Measurements from ENCODE around the gene CFAP43.

CFAP43 gene

DNA sequence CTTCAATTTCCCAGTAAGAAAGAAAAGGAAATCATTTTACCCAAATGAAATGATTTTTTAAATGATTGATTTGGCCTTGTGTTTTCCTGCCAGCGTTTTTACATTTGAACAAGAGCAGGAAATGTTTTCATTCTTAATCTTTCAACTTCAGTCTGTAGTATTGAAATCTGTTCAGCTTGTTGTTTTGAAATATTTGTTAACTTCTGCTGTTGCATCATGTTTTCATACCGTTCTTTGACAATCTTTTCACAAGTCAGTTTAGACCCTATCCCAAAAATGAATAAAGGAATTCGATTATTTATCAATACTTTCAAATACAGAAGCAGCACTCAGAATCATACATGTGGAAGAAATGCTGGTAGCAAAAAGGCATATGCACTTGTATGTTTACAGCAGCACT, 102.1 kb downstream of the CFAP43 start:
- no peak for DNase-seq (ENCODE audit: low read depth, low spot score)

- DNase-seq (ENCODE audit: low read depth, low spot score) = no peak
These were observed 104.0 kb downstream of the CFAP43 start for GRCh38 chr10:104128214-104128613.

GRCh38 chr10:104127411-104127810, 104.8 kb downstream of the CFAP43 start:
- no peak for DNase-seq (ENCODE audit: low read depth, low spot score)

- DNase-seq (ENCODE audit: low read depth, low spot score) = no peak
These were observed 108.8 kb downstream of the CFAP43 start for GRCh38 chr10:104123397-104123796.

DNA sequence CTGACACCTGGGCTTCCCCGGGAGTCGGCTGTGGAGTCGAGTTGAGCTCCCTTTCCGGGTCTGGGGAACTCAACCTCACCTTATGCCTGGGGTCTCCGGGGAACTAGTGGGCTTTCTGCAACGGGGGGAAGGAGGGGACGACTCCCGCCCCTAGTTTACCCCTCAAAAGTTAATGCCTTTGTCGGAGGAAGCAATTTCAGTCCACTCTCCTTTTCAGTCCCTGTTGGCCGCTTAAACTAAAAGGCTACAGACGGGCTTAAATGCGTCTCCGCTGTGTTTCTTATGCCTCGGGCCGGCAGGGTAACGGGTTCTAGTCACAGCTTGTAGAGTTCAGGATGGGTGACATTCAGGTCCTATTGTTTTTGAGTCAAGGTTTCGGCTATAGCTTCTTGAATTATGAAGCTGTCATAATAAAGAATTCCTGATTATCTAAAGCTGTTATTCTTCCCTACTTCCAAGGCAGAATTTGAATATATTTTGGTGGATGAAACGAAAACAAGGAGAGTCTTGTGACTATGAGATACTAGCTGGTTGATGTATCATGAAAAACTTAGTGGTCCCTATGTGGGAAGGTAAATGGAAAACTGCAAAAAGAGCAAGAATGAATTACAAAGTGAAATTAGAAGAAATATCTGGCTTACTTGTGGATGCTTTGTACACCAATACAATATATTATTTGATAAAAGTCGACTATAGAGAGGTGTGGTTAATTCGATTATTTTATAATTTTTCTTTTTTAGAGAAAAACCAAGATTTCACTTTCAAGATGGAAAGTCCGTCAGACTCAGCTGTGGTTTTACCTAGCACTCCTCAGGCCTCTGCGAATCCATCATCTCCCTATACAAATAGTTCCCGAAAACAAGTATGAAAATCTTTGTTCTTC, 109.7 kb downstream of the CFAP43 start:
- no peak for DNase-seq (ENCODE audit: low read depth, low spot score)

DNA sequence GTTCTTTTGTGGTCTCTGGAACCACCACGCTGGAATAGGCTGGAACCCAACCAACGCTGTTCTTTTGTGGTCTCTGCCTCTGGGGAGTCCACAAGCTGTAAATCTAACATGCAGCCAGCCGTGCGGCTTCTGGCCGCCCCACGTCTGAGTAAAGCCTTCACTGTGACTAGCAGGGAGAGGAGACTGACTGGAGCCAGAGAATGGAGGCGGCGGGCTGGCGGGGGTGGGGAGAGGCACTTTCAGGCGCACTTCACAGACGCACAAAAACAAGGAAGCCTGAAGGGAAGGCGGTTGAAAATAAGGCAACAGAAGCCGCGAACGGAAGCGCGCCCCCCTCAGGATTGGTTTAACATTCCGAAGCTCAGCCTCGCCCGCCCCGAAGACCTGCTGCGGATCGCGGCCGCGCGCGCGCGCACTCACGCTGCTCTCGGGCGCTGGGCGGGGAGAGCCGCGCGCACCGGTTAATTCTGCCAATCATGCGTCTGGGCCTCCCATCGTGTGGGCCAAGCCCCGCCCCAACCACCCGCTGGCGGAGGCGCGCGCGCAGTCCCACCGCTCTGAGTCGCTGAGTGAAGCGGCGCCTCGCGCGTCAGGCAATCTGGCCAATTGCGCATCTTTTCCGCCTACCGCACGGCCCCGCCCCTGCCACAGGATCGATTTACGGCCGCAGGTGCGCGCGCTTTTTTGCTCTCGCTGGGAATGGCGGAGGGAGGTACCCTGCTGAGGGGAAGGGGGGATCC, 110.5 kb downstream of the CFAP43 start, which contains the start of gene SFR1:
Gene SFR1, plus strand, starts transcription at position 687 of the 740 bp plus-strand sequence. Its CDS starts 13 bp downstream, at position 700.
- DNase-seq (ENCODE audit: low read depth, low spot score) = peak; percentile 97

- peak; percentile 59 for DNase-seq (ENCODE audit: low read depth, low spot score)
These were observed 111.2 kb downstream of the CFAP43 start for GRCh38 chr10:104120903-104121484.

DNA sequence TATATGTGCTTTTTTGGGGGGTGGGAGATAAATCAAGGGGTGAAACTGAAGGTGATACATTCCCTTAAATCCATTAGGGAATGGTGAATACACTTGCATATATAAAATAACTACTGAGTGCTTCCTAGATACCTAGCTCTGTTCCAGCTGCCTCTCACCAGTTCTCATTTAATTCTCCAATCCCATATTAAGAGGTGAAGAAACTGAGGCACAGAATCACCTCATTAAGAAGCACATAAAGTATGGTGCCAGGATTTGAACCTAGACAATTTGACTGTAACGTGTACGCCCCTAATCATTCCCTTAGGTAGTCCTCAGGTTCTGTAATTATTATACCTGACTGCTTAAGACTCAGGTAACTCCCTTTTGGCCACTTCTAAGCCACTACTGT, 111.7 kb downstream of the CFAP43 start:
- no peak for DNase-seq (ENCODE audit: low read depth, low spot score)

GRCh38 chr10:104119996-104120395, 112.2 kb downstream of the CFAP43 start:
- no peak for DNase-seq (ENCODE audit: low read depth, low spot score)

DNA sequence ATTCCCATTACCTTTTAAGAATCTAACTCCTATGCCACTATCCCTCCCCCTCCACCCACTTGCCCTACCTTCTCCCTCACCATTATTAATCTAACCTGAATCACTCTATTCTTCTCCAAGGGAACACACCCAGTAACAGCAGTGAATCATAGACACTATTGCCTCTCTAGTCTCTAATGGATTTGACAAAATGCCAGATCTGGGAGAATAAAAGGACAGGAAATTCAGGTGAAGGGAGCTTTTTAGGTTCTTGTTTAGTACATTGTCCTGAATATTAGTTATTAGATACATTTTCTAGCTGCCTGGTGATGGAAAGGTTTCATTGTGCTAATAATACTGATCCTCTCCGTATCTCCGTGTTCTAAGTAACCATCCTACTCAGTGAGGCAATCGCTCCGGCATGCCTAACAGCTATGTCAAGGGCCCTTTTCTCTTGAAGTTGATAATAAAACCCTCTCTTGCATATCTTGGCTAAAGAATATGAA, 114.3 kb downstream of the CFAP43 start:
- no peak for DNase-seq (ENCODE audit: low read depth, low spot score)

DNA sequence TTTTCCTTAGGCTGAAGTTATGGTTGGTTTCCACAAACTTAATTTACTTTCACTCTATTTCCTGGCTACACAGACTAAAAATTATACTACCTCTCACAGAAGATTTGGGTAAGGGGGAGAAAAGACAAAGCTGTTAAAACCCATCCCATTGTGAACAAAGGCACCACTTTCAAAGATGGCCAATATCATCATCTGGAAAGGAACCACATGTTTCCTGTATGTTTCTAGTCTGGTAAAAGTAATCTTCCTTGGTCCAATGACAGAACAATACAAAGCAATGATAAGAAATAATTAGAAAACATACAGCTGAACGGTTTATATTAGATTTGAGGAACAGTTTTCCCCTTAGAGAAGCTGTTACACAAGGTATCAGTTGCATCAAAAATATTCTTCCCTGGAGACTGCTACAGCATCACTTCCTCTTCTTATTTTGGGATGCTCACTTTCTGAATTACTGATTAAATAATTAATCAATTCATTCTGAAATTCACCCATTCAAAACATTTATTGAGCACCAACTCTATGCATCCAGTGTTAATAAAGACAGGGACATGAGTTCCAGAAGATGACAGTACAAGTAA, 118.7 kb downstream of the CFAP43 start:
- no peak for DNase-seq (ENCODE audit: low read depth, low spot score)

DNA sequence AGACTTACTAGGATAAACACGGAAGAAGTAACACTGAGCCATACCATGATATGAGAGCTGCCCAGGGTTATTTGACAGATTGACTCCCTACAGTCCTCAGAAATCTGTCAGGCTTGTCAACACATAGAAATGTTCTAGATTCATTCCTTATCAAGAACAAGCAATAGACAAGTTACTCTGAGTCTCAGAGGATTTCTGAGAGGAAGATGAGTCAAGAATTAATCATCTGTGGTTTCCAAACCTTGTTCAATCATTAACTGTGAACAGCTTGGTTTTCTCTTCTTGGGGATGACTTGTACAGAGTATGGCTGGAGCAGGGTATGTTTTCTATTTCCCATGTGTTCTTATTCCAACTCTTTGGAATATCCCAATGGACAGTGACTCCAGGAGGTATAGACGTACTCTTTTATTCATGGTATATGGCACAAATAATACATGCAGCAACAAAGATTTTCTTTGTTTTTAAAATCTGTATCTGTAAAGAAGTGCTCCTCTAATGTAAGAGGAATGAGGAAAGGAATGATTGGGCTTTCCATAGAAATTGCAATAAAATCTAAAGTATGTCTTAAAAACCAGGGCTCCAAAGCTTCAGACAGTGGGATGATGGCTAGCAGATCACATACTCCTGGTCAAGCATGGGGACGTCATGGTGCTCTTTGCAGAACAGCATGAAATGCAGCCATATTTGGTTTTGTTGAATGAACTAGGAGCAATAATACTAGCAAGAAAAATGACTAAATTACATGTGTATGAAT, 122.1 kb downstream of the CFAP43 start:
- DNase-seq (ENCODE audit: low read depth, low spot score) = no peak

DNA sequence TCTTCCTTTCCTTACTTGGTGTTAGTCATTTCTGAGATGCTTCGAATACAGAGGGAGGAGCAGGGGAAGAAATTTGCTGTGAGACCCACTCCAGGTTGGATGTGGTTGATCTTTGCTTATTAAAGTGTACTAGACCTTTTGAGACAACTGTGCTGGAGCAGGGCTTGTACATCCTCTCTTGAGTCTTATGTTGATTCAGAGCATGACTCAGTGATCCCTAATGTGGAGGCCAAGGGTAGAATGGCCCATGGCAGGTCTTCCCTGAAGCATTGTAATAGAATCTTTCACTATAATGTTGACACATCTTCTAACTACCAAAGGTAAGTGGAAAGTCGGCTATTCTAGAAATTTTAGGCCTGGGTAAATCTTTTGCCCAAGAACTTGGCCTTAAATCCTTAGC, 127.2 kb downstream of the CFAP43 start:
- no peak for DNase-seq (ENCODE audit: low read depth, low spot score)

DNA sequence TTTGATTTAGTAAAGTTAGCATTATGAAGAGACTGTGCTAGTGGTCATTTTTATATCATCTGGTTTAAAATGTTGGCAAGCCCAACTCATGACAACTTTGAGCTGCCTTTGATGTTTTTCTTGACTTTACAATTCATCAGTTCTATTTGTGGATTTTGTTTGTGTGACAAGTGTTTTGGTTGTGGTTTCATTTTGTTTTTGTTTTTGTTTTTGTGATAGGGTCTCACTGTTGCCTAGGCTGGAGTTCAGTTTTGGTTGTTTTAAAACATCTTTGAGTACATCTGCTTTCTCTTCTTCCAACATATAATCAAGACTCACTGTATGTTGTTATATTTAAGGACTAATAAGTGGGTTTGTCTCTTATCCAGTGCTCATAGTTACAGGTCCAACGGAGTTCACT, 127.7 kb downstream of the CFAP43 start:
- DNase-seq (ENCODE audit: low read depth, low spot score) = no peak

GRCh38 chr10:104103956-104104355, 128.2 kb downstream of the CFAP43 start:
- no peak for DNase-seq (ENCODE audit: low read depth, low spot score)

DNA sequence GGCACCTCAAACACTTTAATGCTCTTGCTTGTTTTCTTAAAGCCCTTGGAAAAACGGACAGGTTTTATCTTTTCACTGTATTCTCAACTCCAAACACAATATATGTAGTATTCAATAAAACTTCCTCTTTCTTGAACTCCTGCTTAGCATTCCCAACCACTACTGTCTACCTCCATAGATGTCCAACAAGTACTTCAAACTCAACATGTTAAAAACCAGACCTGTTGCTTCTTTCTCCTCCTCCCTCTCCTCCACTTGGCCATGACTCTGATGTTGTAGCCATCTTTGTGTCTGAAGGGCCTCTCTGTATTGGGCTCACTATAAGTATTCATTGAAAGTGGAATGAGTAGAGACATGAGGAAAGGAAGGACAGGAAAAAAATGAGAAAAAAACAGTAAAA, 130.3 kb downstream of the CFAP43 start:
- DNase-seq (ENCODE audit: low read depth, low spot score) = no peak

DNA sequence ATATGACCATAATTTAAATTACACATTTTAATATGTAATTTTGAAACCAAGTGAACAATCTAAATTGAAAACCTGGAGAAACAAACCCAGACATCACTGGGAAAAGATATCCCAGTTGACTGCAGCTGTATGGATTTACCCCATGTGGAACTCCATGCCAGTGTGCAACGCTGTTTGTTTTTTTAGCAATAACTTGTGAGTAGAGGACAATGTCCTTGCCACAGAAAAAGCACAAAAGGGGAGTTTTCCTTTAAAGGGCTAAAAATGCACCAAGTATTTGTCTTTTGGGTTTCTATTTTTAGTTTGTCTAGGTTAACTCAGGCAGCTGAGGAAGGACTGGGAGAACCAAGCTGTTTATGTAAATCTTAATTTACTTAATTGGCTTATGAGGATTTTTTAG, 131.4 kb downstream of the CFAP43 start:
- no peak for DNase-seq (ENCODE audit: low read depth, low spot score)

DNA sequence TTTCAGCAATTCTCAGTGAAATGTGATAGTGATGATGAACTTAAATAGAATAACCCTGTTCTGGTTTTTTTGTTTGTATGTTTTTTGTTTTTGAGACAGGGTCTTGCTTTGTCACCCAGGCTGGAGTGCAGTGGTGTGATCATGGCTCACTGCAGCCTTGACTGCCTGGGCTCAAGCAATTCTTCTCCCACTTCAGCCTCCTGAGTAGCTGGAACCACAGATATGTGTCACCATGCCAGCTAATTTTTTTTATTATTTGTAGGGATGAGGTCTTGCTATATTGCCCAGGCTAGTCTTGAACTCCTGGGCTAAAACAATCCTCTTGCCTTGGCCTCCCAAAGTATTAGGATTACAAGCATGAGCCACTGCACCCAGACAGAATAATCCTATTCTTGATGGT, 132.2 kb downstream of the CFAP43 start:
- no peak for DNase-seq (ENCODE audit: low read depth, low spot score)

DNA sequence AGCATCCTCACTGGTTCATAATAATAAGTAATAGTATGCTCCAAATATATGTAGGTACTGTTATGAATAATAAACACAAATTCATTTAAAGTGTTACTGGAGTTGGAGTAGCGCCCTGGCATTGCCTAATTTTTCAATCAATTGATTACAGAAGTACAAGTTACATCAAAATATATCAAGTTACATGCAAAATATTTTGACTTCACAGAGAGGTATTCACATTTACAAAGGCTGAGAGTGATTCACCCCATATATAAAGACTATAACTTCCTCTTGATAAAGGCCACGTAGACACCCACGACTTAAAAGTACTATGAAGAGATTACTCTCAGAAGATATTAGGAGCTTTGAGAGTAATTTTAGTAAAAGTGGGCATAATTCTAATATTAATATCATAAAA, 132.9 kb downstream of the CFAP43 start:
- no peak for DNase-seq (ENCODE audit: low read depth, low spot score)

DNA sequence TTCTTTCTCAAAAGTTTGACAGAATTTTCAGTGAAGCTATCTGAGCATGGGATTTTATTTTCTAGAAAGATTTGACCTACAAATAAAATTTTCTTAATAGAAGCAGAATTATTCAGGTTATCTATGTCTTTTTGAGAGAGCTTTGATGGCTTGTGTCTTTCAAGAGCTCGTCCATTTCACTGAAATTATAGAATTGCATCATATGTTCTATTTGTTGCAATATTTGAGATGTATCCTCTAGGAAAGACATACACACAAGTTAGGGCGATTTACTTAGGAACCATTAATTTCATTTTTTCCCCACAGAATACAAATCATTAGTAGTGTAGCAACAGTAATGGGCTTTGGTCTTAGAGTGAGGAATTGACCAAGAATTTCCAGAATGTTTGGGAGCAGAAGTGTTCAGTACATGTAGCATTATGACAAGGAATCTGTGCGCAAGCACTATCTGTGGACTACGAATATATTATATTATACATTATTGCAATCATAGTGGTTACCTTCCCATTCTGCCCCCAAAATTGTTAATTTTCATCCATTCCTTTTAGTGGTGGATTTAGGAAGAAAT, 133.7 kb downstream of the CFAP43 start:
- DNase-seq (ENCODE audit: low read depth, low spot score) = no peak

DNA sequence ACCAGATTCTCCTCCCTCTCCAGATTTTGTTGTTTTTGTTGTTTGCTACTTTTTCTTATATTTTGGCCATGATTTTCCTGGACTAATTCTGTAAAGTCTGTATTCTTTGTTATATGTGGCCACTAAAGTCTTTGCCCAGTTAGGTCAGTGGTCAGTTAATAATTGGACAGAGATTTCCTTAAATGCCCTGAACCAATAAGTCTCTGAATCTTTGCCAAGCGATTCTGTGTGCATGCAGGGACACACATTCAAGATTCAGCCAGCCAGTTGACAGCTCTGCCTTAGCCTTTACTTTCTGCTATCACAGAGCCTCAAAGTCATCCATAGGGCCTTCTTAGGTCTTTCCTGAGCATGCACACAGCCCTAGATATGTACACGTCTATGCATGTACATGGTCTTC, 135.5 kb downstream of the CFAP43 start:
- DNase-seq (ENCODE audit: low read depth, low spot score) = no peak
